GM21390 (cell line): Measurements from ENCODE around the gene PRR7.
A peak's percentile ranks its signal among the peaks of the same experiment; 100 is the strongest.

Source experiments
- ATAC-seq: cut with Tn5 transposase; IDR thresholded peaks from one replicate; pipeline ENCODE4 v1.9.1; 2021; ENCODE audit not compliant: unreplicated experiment

The PRR7 gene

GRCh38 chr5:177421062-177421798 lies 25.4 kb upstream of the PRR7 start:
- no peak for ATAC-seq

GRCh38 chr5:177423671-177424070 lies 22.9 kb upstream of the PRR7 start:
- ATAC-seq: no peak

DNA sequence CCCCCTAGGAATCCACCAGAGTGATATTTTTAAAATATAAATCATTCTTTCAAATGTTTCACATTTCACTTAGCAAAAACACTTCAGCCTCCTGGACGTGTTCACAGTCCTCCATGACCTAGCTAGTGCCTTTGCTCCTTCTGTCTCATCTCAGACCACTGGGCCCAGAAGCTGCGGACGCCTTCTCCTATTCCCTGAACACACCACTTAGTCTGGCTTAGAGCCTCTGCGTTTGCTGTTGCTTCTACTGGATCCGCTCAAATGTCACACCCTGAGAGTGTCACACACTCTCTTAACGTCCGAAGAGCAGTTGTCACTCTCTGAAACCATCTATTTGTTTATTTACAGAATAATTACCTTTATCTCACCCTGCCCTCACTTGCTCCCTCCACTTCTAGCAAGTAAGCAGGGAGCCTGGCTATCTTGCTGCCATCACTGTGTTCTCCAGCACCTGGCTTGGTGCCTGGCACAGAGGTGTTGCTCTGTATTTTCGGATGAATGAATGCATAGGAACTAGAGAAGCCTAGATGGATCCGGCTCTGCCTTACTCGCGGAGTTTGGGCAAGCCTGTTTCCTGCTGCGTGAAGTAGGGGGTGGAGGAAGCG lies 21.3 kb upstream of the PRR7 start:
- no peak for ATAC-seq

- peak; percentile 72 for ATAC-seq
Measured at GRCh38 chr5:177425801-177426565, 20.6 kb upstream of the PRR7 start.

DNA sequence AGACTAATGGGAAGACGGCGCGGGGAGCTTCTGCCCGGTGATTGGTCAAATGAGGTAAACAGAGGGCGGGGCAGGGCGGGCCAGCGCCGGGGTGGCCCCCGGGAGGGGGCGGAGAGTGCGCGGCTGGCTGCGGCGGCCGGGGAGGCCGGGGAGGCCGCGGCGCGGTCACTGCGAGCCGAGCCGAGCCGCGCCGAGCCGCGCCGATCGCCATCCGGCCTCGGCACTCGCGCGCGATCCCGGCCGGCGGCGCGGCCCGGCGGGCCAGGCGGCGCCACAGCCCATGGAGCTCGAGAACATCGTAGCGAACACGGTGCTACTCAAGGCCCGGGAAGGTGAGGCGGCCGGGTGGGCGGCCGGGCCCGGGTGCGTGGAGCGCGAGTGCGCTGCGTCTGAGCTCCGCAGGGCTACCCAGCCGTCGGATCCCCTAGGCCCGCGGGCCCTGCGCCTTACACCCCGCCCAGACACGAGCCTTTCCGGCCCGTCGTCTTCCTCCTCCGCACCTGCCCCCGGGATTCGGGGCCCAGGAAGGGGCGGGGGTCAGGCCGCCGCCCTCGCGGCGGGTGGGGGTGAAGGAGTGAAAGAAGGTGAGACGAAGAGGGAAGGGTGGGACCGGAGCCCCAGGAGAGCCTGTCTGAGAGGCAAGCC lies 19.9 kb upstream of the PRR7 start, which contains the start of gene GRK6:
Gene GRK6 (plus strand): TSS at position 111 of the 645 bp plus-strand sequence. CDS start 170 bp downstream, at position 281.
- peak; percentile 50 for ATAC-seq

- no peak for ATAC-seq
Measured at GRCh38 chr5:177427211-177427822, 19.3 kb upstream of the PRR7 start.

GRCh38 chr5:177427919-177428573 lies 18.6 kb upstream of the PRR7 start:
- no peak for ATAC-seq

GRCh38 chr5:177428574-177429217 lies 17.9 kb upstream of the PRR7 start:
- ATAC-seq: no peak

- no peak for ATAC-seq
Measured at GRCh38 chr5:177429248-177430040, 17.2 kb upstream of the PRR7 start.

DNA sequence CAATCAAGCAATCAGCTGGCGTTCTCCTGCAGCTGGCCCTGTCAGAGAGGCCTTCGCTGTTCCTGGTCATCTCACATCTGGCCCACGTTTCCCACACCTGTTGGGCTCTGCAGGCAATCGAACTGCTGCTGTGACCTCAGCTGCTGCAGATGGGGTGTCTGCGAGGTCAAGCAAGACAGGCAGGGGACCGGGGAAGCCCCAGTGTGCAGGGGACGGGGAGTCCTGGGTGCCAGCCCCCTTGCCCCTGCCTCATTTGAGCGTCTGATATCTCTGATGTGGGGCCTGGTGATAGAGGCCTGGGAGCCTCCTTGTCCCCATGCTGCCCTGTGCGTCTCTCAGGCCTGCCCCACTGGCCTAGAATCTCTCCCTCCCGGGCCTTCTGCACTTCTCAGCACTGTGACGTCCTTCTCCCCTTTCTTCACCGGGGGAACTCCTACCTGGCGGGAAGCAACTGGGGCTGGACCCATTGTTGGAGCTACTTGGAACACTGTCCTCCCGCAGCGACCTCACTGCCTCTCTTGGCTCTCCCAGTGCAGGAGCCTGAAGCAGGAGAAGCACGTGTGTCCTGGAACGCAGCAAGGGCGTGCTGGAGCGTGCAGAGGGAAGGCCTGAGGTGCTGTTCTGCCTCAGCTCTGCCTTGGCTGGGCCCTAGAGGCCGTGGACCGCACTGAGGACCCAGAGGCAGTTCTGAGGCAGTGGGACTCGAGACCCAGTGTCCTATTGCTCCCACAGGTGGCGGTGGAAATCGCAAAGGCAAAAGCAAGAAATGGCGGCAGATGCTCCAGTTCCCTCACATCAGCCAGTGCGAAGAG lies 16.3 kb upstream of the PRR7 start:
- ATAC-seq: no peak

DNA sequence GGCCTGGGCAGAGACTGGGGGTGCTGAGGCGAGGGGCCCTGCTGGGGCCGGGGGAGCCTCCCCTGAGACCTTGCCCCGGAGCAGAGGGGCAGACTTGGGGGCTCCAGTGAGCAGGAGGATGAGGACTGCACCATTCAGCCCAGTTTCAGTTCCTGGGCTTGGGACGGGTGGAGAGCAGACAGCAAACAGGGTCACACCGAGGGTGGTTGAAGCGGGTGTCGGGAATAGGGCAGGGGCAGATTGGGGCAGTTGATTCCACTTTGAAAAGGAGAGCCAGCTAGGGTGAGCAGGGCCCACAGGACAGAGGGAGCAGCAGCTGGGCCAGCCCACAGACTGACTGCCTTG lies 15.7 kb upstream of the PRR7 start:
- ATAC-seq: no peak

DNA sequence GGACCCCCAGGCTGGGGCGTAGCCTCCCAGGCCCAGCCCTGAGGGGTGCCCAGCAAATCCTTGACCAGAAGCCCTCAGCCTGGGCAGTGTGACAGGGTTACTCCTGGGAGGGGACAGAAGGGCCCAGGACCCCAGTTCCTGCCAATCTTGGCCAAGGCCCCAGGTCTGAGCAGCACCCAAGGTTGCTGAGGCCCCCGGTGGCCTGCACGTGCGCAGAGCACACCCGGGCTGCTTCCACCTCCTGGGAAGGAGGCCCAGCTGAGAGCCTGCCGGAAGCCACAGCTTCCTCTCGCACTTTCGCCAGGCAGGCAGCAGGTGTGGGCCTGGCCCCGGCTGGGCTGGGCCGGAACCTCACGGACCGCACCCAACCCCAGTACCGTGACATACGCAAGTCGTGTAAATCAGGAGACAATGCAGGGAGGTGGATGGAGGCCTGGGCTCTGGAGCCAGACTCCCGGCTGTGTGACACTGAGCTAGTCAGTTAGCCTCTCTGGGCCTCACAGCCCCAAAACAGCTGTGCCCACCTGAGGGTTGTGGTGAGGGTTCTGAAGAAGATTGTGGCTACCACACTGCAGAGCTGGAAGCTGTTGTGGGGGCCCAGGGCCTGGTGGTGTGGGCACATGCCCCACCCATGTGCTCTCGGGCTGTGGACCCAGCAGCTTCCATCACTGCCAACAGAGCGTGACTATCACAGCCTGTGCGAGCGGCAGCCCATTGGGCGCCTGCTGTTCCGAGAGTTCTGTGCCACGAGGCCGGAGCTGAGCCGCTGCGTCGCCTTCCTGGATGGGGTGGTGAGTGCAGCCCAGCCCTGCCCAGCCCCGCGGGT lies 15.1 kb upstream of the PRR7 start:
- peak; percentile 45 for ATAC-seq

GRCh38 chr5:177432143-177432838 lies 14.3 kb upstream of the PRR7 start:
- ATAC-seq: peak; percentile 1

DNA sequence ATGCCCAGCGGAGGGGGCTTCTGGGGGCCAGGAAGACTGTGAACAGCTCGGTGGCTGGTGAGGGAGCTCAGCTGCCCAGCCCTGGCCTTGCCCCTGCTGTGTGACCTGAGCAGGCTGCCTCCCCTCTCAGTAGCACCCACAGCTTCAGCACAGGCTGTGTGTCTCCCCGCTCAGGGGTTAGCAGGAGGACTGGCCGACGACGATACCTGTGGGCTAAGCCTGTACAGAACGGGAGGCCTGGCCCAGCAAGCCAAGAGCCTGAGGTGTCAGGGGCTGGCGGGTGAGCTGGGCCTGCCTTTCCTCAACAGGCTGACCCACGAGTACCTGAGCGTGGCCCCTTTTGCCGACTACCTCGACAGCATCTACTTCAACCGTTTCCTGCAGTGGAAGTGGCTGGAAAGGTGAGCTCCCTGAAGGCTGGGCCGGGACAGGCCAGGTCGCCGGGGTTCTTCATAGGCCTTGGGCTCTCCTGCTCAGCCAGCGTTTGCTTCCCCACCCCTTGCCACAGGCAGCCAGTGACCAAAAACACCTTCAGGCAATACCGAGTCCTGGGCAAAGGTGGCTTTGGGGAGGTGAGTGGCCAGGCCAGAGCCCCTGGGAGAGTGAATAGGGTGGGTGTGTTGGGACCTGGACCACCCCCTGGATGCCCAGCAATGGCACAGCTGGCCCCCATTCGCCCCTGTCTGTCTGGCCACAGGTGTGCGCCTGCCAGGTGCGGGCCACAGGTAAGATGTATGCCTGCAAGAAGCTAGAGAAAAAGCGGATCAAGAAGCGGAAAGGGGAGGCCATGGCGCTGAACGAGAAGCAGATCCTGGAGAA lies 13.6 kb upstream of the PRR7 start:
- ATAC-seq: no peak

- ATAC-seq: no peak
Measured at GRCh38 chr5:177433658-177434217, 12.9 kb upstream of the PRR7 start.

GRCh38 chr5:177434437-177434836 lies 12.2 kb upstream of the PRR7 start:
- ATAC-seq: no peak
